ENCODE measurements around the gene TGFBRAP1.
"Not testable (repeated sequence)": the region's sequence is repeated elsewhere in the genome, so short reads cannot be mapped to it uniquely, and the experiment has no call there.

TGFBRAP1 gene

DNA sequence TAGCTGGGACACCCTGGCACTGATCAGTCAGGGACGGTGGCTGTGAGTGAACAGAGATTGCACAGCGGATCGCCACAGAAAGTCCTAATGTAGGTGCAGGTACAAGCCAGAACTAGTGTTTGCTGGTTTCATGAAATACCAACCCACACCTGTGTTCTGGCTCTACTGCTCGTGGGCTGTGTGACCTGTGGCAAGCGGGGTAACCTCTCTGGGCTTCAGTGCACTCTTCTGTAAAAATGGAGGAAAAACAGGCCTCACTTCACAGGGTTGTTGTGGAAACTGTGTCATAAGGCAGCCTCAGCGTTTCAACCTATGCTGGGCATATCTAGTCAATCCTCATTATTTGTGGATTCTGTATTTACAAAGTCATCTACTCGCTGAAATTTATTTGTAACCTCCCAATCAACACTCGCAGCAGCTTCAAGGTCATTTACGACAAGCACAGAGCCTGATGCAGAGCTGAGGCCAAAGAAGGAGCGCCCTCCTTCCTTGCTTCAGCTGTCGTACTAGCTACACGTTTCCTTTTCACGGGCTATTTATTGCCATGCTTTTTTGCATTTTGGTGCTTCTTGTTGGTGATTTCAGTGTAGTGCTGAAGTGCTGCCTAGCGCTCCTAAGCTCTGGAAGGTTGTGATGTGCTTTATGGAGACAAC is 58.0 kb downstream of the TGFBRAP1 start:
- no peak for FAIRE-seq

DNA sequence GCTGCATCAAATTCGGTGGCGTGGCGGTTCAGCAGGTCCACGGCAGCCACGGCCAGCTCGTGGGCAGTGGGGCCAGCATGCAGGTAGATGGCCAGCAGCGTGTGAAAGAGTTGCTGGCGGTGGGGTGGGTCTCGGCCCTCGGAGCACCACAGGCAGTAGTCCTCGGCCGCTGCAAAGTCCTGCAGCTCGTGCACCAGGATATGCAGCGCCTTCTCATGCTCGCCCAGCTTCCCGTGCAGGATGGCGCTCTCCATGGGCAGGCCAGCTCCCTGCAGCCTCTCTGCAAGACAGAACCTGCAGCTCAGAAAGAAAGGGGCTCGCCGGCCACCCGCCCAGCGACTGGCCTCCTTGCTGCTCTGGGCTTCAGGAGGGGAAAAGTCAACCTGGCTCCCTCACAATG is 60.1 kb downstream of the TGFBRAP1 start:
- FAIRE-seq, result no peak

DNA sequence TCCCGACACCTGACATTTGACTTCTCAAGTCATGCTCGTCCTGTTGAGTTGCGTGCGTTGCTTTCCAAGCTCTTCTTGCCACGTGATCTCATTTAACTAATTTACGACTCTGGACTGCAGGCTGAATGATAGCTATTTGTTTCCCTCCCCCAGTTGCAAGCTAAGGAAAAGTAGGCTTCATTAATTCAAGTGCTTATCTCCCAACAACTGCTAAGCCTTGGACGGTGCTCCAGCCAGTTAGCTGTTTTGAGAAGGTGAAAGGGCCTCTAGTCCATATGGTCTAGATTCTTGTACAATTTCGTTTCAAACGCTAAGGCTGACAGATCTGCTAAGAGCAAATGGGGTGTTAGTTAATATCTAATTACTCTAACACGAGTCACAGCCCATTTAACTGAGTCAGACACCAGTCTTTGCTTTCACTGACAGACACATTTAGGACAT is 66.9 kb downstream of the TGFBRAP1 start:
- FAIRE-seq, result peak; percentile 96

DNA sequence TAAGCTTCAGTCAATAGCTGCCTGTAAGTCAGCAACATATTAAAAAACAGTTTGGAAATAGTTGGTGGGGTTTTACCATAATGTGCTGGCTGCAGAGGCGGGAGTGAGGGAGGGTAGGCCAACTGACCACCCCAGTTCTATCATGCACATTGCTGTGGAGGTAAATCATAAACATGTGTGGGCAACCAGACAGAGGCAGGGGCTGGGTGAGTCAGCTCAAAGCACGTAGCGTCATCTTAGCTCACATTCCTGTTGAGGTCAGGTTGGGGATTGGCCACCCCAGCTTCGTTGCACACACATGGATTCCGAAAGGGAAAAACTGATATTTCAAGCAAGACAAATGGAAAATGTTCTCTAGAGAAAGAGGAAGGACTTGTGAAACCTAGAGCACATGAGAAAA is 68.5 kb downstream of the TGFBRAP1 start:
- no peak for FAIRE-seq

DNA sequence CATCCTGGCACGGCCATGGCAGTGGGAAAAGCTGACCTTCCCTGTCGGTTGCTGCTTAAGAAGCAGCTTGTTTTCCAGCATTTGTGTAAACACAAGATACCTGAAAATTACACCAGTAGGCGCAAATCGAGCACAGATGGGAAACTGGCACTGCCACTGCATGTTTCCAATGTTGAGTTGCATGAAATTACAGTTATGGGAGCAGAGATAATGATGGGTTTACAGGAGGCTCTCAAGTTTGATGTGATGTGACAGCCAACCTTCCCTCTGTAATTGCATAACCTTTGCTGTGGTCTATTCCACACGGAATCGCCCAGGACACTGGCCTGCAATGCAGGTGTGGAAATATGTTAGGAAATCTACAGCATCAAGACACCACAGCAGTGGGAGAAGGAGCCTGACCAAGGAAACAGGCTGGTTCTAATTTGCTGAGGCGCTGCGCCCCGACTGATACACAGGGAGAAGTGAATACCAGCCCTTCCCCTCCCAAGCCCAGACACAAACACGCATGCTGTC is 70.6 kb downstream of the TGFBRAP1 start:
- FAIRE-seq, result no peak

DNA sequence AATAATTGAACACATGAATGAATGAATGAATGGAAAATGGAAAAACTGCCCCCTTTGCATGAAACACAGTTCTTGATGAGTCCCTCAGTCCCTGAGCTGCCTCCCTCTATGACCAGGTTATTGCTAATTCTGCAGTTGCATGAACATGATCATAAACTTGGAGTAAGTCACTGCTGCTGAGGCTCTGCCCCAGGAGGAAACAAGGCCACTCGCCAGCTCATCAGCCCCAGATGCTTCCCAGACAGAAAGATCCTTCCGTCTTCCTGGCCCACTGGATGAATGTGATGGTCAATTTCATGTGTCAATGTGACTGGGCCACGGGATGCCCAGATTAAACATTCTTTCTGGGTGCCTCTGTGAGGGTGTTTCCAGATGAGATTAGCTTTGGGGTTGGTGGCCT is 71.6 kb downstream of the TGFBRAP1 start:
- FAIRE-seq, result no peak

DNA sequence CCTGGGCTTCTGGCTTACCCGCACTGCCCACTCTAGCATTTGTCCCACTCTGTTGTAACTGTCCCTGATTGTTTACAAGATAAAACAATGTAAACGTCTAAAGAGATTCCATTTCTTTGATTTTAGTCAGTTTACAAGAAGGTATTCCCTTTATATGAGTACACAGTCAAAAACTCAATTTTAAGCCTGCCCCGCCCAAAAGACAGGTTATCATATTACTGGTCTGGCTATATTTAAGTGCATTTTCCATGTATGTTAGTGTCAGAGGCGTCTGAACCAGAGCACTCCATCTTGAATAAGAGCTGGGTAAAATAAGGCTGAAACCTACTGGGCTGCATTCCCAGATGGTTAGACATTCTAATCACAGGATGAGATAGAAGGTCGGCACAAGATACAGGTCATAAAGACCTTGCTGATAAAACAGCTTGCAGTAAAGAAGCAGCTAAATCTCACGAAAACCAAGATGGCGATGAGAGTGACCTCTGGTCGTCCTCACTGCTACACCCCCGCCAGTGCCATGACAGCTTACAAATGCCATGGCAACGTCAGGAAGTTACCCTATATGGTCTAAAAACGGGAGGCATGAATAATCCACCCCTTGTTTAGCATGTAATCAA is 73.0 kb downstream of the TGFBRAP1 start:
- FAIRE-seq, result no peak

DNA sequence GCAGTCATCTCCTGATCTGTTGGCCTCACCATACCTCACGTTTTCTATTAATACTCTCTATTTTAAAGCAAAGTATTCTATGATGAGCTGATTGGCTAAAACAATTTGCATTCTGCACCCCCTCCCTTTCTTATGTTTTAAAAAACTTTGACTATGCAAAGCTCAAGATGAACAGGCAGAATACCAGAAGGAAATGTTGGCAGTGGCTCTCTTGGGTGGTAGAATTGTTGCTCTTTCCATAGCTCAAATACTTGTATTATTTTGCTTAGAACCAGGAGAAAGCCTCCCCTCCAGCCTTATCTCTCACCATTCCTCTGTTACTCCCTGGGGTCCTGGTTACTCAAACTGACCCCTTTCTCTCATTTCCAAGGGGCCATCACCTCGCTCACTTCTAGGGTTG is 73.6 kb downstream of the TGFBRAP1 start:
- no peak for FAIRE-seq

DNA sequence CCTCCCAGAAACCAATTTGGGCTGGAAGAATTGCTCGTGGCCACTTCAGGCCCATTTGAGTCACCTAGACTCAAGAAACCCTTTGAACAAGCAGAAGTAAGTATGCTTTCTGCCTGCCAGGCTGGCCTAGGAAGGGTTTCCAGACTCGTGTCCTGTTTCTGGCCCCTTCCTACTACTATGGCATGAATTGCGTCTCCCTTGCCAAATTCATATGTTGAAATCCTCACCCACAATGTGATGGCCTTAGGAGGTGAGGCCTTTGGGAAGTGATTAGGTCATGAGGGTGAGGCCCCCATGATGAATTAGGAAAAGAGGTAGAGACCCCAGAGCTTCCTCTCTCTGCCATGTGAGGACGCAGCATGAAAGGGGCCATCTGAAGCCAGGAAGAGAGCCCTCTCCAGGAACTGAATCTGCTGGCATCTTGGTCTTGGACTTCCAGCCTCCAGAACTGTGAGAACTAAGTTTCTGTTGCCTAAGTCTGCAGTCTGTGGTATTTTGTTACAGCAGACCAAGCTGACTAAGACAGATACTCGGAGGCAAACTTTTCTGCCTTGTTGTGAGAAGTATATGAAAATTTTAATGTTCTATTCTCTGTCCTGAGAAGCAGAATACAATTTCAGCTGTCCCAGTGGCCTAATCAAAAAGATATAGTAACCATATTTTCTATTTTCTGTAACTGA is 74.9 kb downstream of the TGFBRAP1 start:
- FAIRE-seq, result no peak

DNA sequence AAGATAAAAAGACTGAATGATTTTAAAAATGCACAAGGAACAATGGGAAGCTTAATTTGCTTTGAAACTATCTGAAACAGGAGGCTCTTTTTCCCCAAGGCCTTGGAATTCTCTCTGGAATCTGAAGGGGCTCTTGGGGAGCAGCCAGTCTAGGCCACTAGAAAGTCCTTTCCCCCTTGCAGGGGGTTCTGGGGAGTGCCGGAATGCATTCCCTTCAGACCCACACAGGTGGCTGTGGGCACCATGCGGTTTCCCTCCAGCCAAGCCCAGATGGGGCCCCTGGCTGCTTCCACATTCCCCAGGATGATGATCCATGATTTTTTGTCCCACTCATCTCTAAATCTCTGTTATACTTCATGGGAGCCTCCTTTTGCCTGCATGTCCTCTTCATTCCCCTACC is 77.3 kb downstream of the TGFBRAP1 start:
- no peak for FAIRE-seq

DNA sequence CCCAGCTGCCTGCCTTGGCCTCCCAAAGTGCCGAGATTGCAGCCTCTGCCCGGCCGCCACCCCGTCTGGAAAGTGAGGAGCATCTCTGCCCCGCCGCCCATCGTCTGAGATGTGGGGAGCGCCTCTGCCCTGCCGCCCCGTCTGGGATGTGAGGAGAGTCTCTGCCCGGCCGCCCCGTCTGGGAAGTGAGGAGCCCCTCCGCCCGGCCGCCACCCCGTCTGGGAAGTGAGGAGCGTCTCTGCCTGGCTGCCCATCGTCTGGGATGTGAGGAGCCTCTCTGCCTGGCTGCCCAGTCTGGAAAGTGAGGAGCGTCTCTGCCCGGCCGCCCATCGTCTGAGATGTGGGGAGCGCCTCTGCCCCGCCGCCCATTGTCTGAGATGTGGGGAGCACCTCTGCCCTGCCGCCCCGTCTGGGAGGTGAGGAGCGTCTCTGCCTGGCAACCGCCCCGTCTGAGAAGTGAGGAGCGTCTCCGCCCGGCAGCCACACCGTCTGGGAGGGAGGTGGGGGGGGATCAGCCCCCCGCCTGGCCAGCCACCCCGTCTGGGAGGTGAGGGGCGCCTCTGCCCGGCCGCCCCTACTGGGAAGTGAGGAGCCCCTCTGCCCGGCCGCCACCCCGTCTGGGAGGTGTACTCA is 78.4 kb downstream of the TGFBRAP1 start:
- FAIRE-seq, result not testable (repeated sequence)

DNA sequence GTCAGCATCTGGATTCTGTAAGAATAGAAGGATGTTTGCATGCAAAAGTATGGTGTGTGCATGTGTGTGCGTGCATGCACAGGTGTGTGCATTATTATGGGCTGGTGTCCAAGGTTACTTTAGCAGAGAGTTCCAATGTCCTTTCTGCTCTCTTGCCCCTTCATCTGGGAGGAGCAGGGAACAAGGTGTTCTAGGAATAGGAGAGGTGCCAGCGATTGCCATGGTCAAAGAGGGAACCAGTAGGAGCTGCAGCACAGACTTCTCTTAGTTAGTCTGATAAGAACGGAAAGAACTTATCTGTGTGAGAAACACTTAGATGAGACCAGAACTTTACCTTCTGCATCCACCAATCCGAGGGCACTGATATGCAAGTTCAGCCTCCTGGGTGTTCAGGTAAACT is 79.6 kb downstream of the TGFBRAP1 start:
- FAIRE-seq, result no peak

DNA sequence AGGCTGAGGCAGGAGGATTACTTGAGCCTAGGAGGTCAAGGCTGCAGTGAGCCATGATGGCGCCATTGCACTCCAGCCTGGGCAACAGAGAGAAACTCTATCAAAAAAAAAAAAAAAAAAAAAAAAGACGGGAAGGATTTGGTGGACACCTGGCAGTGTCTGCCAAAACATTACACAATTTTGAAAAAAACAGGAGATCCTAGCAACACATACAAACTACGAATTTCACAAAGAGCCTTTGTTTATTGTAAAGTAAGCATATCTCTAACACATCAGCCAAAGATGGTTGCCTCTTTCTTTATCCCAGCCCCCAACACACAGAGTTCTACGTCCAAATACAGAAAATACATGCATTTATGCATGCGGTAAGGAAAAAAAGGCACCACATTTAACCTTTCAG is 80.4 kb downstream of the TGFBRAP1 start:
- no peak for FAIRE-seq

DNA sequence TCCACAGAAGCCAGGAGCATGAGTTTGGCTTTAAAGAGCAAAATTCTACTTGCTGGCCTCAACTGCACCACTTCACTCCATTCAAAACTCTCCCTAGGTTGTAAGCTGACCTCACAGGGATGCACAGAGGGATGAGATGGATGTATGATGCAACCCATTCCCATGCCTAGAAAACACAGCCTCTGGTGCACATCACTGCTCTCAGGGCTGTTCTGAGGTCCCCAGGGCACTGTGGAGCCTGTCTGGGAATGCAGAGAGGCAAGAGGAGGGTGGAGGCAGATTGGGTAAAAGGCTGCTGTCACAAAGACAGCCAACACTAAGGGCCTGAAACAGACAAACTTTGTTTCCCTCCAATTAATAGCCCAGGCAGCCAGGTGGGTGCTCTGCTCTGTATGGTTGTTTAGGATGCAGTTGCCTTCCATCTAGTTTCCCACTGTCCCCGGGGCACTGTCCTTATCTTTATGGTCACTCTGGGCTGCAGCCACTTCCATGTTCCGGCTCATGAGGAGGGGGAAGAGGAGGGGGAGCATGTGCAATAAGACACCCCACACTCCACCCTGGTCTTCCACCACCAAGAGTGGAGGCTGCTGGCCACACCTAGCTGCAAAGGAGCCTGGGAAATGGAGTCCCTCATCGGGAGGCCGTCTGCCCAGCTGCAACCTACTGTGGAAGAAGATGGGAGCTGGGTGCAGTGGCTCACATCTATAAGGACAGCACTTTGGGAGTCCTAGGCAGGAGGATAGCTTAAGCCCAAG is 81.0 kb downstream of the TGFBRAP1 start:
- no peak for FAIRE-seq

DNA sequence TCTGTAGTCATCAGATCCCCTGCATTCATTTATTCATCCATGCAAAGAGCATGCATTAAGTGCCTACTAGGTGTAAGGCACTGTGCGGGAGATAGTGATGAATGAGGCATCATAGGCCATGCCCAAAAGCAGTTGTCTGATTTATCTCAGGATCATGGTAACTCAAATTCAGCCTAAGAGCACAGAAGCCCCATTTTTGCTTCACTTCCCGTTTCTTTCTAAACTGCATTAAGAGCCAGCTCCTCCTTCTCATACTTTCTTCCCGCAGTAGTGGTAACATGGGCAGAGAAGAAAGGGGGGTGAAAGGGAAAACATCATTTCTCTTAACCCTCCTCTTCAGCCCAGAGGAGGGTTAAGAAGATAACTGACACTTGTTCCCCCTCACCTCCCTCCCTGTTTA is 85.1 kb downstream of the TGFBRAP1 start:
- no peak for FAIRE-seq

DNA sequence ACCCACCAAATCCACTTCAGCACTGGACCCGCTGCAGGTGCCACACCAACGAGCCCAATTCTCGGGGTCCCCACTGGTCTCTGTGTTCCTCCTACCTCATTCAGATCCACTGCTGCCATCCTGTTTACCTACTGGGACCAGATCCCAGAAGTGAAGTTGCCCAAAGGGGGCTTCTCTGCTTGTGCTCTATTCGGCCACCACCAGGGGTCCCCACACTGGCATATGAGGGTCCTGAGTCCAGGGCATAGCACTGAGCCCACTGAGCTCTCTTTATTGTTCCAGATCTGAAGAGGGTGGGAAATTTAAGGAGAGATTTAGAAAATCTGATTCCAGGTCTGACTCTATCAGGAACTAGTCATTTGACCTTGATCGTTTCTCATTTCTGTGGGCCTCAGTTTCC is 85.6 kb downstream of the TGFBRAP1 start:
- no peak for FAIRE-seq

DNA sequence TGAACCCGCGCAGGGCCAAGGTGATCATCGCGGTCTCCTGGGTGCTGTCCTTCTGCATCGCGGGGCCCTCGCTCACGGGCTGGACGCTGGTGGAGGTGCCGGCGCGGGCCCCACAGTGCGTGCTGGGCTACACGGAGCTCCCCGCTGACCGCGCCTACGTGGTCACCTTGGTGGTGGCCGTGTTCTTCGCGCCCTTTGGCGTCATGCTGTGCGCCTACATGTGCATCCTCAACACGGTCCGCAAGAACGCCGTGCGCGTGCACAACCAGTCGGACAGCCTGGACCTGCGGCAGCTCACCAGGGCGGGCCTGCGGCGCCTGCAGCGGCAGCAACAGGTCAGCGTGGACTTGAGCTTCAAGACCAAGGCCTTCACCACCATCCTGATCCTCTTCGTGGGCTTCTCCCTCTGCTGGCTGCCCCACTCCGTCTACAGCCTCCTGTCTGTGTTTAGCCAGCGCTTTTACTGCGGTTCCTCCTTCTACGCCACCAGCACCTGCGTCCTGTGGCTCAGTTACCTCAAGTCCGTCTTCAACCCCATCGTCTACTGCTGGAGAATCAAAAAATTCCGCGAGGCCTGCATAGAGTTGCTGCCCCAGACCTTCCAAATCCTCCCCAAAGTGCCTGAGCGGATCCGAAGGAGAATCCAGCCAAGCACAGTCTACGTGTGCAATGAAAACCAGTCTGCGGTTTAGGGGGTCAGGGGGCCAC is 87.1 kb downstream of the TGFBRAP1 start:
- FAIRE-seq, result no peak

DNA sequence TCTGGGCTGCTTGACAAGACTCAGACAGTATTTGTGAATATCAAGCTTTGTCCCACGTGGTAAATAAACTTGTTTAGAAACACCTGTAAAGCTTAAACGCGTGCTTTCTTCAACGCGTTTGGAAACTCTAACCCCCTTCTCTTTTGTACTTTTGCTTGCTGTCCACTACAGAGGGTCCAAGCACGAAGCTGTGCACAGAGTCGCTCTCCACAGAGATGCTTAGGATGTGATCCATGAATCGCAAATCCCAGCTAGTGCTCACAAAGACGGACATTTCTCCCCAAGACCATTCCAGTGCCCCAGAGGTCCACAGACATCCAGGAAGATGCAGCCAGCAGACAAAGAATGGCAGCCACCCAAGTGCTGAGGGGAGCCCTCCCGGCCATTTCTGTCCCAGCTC is 88.1 kb downstream of the TGFBRAP1 start, which contains the start of gene GPR45:
Gene GPR45 (plus strand): TSS at position 301 of the 400 bp plus-strand sequence. CDS start 116 bp downstream, outside the sequence.
- no peak for FAIRE-seq

DNA sequence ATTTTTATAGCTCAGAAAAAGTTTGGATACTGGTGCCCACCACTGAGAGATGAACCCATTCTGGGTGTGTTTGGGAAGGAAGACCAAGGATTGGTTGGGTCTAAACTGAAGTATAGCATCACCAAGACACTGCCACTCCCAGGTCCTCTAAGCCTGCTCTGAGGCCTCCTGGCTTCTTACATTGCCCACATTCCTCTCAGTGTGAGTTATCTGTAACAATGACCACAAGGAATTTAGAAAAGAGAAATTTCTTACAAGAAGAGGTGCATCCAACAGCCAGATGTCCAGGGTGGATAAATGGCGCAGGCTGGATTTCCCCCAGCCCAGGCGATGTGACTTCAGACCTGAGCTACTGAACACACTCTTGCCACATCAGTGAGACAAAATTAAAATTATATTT is 89.6 kb downstream of the TGFBRAP1 start:
- FAIRE-seq, result no peak

DNA sequence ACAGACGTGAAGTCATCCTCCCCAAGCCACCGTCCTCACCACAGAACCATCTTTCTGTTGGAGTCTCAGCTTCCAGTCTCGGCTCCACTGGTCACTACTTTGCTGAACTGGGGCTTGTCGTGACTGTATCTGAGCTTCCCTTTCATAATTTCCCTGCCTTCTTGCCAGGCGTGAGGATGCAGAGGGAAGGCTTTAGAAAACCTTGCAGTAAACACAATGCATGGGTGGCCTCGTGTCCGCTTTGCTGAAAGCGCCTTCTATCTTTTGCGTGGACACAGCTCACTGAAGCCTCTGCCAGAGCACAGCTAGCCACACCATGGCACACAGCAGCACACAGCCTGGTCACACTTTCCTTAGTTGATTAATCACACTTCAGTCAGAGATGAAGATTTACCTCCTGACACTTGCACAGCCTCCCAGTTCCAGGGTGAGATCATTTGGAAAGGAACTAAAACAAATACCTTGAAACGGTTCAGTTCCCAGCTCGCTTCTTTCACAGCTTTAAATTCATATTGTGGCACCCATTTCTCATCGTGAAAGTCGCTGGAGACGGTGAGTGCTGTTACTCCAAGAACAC is 90.8 kb downstream of the TGFBRAP1 start:
- FAIRE-seq, result no peak

DNA sequence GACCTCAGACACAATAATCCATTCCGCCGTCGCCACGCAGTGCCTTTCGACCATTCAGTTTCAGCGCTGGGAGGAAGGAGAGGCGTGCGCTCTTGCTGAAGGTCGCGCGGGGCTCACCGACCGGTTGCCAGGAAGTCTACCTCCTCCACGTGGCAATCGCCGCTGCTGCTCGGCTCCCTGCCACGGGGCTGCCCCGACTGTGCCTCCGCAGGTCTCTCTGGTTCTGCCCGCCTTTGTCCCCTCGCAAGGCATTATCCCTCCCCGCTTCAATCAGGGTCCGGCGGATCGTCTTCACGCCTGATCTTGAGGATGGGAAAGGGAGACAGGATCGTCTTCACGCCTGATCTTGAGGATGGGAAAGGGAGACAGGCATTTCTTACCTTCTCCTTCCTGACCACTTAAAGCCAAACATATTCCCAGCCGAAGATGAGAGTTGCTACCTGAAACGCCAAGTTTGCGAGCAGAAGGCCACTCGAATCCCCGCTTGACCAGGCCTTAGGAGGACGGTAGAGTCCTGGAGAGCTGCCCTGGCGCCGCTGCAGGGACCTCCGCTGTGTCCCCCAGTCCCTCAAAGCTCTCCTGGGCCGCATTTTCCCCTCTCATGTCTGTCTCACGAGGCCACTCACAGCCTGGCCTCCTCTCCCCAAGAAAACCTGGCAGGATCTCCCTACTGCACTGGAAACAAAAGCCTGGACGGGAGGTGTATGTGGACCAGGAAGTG is 92.3 kb downstream of the TGFBRAP1 start:
- no peak for FAIRE-seq
